Stimulated activated naive CD8-positive, alpha-beta T cell treated with anti-CD3 and anti-CD28 coated beads, Interleukin-15, Interleukin-2, amounts not matched to agents 100 ng/mL and 50 ng/mL, for 24 hours (primary cell): Measurements from ENCODE around the gene CEMIP2.
"Not testable (repeated sequence)": the region's sequence is repeated elsewhere in the genome, so short reads cannot be mapped to it uniquely, and the experiment has no call there.

ENCODE experiments used
- H3K27ac Mint-ChIP-seq: one replicate; pipeline ENCODE4 v1.8.0; 2021; ENCODE audit warnings: mild to moderate bottlenecking, mixed read lengths
- H3K27me3 Mint-ChIP-seq: one replicate; pipeline ENCODE4 v1.8.0; 2021; ENCODE audit warnings: mixed read lengths
- H3K36me3 Mint-ChIP-seq: one replicate; pipeline ENCODE4 v1.8.0; 2021; ENCODE audit warnings: low read depth, mixed read lengths
- H3K4me1 Mint-ChIP-seq: one replicate; pipeline ENCODE4 v1.8.0; 2021; ENCODE audit warnings: low read depth, mixed read lengths
- H3K4me3 Mint-ChIP-seq: one replicate; pipeline ENCODE4 v1.8.0; 2021; ENCODE audit warnings: mild to moderate bottlenecking, mixed read lengths
- H3K9me3 Mint-ChIP-seq: one replicate; pipeline ENCODE4 v1.8.0; 2021; ENCODE audit warnings: mixed read lengths

Gene CEMIP2

GRCh38 chr9:71675105-71675856 lies 93.0 kb downstream of the CEMIP2 start:
- Mint-ChIP-seq H3K27ac (no peak overlapping the region), H3K36me3 (peaks cover 7% of the 10 kb centered on the region), H3K4me3 (no peak overlapping the region), H3K4me1 (peaks cover 35% of the 10 kb centered on the region), H3K9me3 (no peaks in the 10 kb centered on the region), H3K27me3 (no peaks in the 10 kb centered on the region)

- no peaks in the 10 kb centered on the region for H3K9me3 Mint-ChIP-seq
- H3K36me3 Mint-ChIP-seq, result no peaks in the 10 kb centered on the region
- no peak overlapping the region for H3K27ac Mint-ChIP-seq
- H3K4me1 Mint-ChIP-seq, result peaks cover 17% of the 10 kb centered on the region
- H3K27me3 Mint-ChIP-seq, result no peaks in the 10 kb centered on the region
- no peak overlapping the region for H3K4me3 Mint-ChIP-seq
Measured at GRCh38 chr9:71672573-71672972, 95.7 kb downstream of the CEMIP2 start.

- no peak overlapping the region for H3K27ac Mint-ChIP-seq
- no peaks in the 10 kb centered on the region for H3K9me3 Mint-ChIP-seq
- H3K36me3 Mint-ChIP-seq, result no peaks in the 10 kb centered on the region
- H3K4me1 Mint-ChIP-seq, result peaks cover 10% of the 10 kb centered on the region
- H3K4me3 Mint-ChIP-seq, result no peak overlapping the region
- no peaks in the 10 kb centered on the region for H3K27me3 Mint-ChIP-seq
Measured at GRCh38 chr9:71671289-71671688, 97.0 kb downstream of the CEMIP2 start.

DNA sequence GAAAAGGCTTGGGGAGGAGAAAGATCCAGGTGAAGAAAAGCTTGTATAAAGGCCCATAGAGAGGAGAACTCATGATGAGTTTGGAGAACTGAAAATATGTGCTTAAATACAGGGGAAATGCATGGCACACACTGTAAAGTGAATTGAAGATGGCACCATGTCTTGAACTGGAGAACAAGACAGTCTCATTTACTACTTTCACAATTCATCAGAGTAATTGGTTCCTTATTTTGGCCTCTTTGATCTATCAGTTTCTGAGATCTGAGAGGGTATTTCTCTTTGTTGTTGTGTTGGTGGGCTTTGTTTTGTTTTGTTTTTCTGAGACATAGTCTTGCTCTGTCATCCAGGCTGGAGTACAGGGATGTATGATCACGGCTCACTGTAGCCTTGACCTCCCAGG lies 98.2 kb downstream of the CEMIP2 start:
- no peaks in the 10 kb centered on the region for H3K36me3 Mint-ChIP-seq
- H3K9me3 Mint-ChIP-seq, result no peaks in the 10 kb centered on the region
- no peak overlapping the region for H3K27ac Mint-ChIP-seq
- no peak overlapping the region for H3K4me3 Mint-ChIP-seq
- no peaks in the 10 kb centered on the region for H3K27me3 Mint-ChIP-seq
- no peaks in the 10 kb centered on the region for H3K4me1 Mint-ChIP-seq

- no peaks in the 10 kb centered on the region for H3K9me3 Mint-ChIP-seq
- H3K4me1 Mint-ChIP-seq, result no peaks in the 10 kb centered on the region
- no peaks in the 10 kb centered on the region for H3K36me3 Mint-ChIP-seq
- no peak overlapping the region for H3K27ac Mint-ChIP-seq
- no peaks in the 10 kb centered on the region for H3K27me3 Mint-ChIP-seq
- no peak overlapping the region for H3K4me3 Mint-ChIP-seq
Measured at GRCh38 chr9:71669284-71669995, 98.9 kb downstream of the CEMIP2 start.

DNA sequence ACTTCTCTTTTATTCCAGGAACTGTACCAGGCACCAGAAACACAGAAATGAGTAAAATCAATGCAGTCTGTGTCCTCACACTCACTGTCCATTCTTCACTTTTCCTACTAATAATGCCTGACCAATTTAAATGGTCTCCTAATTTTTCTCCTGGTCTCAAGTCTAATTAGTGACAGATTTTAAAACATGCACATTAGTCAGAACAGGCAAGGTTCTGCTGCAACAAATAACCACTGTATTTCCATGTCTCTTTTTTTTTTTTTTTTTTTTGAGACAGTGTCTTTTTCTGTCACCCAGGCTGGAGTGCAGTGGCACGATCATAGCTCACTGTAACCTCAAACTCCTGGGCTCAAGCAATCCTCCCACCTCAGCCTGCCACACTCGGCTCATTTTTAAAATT lies 99.6 kb downstream of the CEMIP2 start:
- H3K27me3 Mint-ChIP-seq, result no peaks in the 10 kb centered on the region
- H3K4me1 Mint-ChIP-seq, result no peaks in the 10 kb centered on the region
- no peaks in the 10 kb centered on the region for H3K36me3 Mint-ChIP-seq
- H3K4me3 Mint-ChIP-seq, result no peak overlapping the region
- no peak overlapping the region for H3K27ac Mint-ChIP-seq
- no peaks in the 10 kb centered on the region for H3K9me3 Mint-ChIP-seq

GRCh38 chr9:71665247-71665646 lies 103.1 kb downstream of the CEMIP2 start:
- H3K4me3 Mint-ChIP-seq, result no peak overlapping the region
- no peaks in the 10 kb centered on the region for H3K36me3 Mint-ChIP-seq
- no peaks in the 10 kb centered on the region for H3K27me3 Mint-ChIP-seq
- H3K27ac Mint-ChIP-seq, result no peak overlapping the region
- H3K4me1 Mint-ChIP-seq, result no peaks in the 10 kb centered on the region
- no peaks in the 10 kb centered on the region for H3K9me3 Mint-ChIP-seq

DNA sequence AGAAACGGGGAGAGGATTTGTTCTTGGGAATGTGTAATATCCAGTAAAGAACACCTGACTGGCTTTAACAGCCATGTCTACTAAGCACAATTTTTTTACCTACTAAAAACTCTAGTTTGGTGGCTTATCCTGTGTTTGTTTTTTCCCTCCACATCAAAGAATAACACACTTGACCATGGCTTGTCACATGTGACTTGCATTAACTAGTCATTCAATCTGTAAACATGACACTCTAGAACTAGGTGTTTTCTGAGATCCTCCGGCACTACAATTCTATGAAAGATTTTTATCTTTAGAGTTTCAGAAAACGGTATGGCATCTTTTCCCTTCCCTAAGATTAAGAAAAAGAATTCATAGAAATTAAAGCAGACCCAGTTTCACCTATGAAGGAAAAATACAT lies 103.7 kb downstream of the CEMIP2 start:
- H3K9me3 Mint-ChIP-seq, result no peaks in the 10 kb centered on the region
- no peak overlapping the region for H3K27ac Mint-ChIP-seq
- no peaks in the 10 kb centered on the region for H3K27me3 Mint-ChIP-seq
- no peaks in the 10 kb centered on the region for H3K36me3 Mint-ChIP-seq
- H3K4me3 Mint-ChIP-seq, result no peak overlapping the region
- H3K4me1 Mint-ChIP-seq, result no peaks in the 10 kb centered on the region

- H3K4me3 Mint-ChIP-seq, result no peak overlapping the region
- no peaks in the 10 kb centered on the region for H3K4me1 Mint-ChIP-seq
- H3K9me3 Mint-ChIP-seq, result no peaks in the 10 kb centered on the region
- no peaks in the 10 kb centered on the region for H3K36me3 Mint-ChIP-seq
- no peaks in the 10 kb centered on the region for H3K27me3 Mint-ChIP-seq
- no peak overlapping the region for H3K27ac Mint-ChIP-seq
Measured at GRCh38 chr9:71663931-71664459, 104.3 kb downstream of the CEMIP2 start.

GRCh38 chr9:71663216-71663615 lies 105.1 kb downstream of the CEMIP2 start:
- H3K36me3 Mint-ChIP-seq, result no peaks in the 10 kb centered on the region
- H3K27me3 Mint-ChIP-seq, result no peaks in the 10 kb centered on the region
- no peak overlapping the region for H3K4me3 Mint-ChIP-seq
- H3K27ac Mint-ChIP-seq, result no peak overlapping the region
- no peaks in the 10 kb centered on the region for H3K4me1 Mint-ChIP-seq
- peaks cover 2% of the 10 kb centered on the region for H3K9me3 Mint-ChIP-seq

- Mint-ChIP-seq H3K36me3 (no peaks in the 10 kb centered on the region), H3K4me1 (no peaks in the 10 kb centered on the region), H3K27ac (no peak overlapping the region), H3K9me3 (peaks cover 9% of the 10 kb centered on the region), H3K4me3 (no peak overlapping the region), H3K27me3 (peaks cover 5% of the 10 kb centered on the region)
Measured at GRCh38 chr9:71662082-71662481, 106.2 kb downstream of the CEMIP2 start.

DNA sequence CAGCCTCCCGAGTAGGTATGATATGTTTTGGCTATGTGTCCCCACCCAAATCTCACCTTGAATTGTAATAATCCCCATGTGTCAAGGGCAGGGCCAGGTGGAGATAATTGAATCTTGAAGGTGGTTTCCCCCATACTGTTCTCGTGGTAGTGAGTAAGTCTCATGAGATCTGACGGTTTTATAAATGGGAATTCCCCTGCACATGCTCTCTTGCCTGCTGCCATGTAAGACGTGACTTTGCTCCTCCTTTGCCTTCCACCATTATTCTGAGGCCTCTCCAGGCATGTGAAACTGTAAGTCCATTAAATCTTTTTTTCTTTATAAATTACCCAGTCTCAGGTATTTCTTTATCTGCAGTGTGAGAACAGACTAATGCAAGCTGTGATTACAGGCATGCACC lies 111.0 kb downstream of the CEMIP2 start:
- not testable (repeated sequence) for H3K4me1 Mint-ChIP-seq, H3K4me3 Mint-ChIP-seq, H3K36me3 Mint-ChIP-seq
- peaks cover 20% of the 10 kb centered on the region for H3K27me3 Mint-ChIP-seq
- peak overlapping the region; percentile 26 for H3K27ac Mint-ChIP-seq
- peaks cover 12% of the 10 kb centered on the region for H3K9me3 Mint-ChIP-seq

DNA sequence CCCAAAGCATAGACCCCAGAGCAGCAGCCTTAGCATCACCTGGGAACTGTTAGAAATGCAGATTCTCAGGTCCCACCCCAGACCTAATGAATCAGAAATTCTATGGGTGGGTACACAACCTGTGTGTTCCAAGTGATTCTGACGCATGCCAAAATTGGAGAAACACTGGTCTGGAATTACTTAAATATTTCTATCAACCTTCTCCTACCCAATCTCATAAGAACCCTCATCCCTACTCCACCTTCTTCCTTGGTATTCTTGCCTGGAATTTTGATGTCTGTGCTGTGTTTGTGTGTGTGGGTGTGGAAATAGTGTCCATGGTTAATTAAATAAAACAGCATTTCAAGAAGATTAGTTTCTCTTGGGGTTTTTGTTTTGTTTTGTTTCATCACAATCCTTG lies 111.8 kb downstream of the CEMIP2 start:
- H3K9me3 Mint-ChIP-seq, result peaks cover 12% of the 10 kb centered on the region
- H3K27me3 Mint-ChIP-seq, result peaks cover 23% of the 10 kb centered on the region
- H3K36me3 Mint-ChIP-seq, result no peaks in the 10 kb centered on the region

GRCh38 chr9:71655778-71656177 lies 112.5 kb downstream of the CEMIP2 start:
- Mint-ChIP-seq H3K9me3 (peaks cover 12% of the 10 kb centered on the region), H3K27me3 (peaks cover 23% of the 10 kb centered on the region), H3K4me1 (no peaks in the 10 kb centered on the region), H3K4me3 (no peak overlapping the region), H3K27ac (no peak overlapping the region), H3K36me3 (no peaks in the 10 kb centered on the region)

More for the DNA sequence above, 111.8 kb downstream of the CEMIP2 start:
- Mint-ChIP-seq H3K4me1 (no peaks in the 10 kb centered on the region), H3K4me3 (no peak overlapping the region), H3K27ac (no peak overlapping the region)

- no peak overlapping the region for H3K4me3 Mint-ChIP-seq
- H3K27ac Mint-ChIP-seq, result no peak overlapping the region
- no peaks in the 10 kb centered on the region for H3K36me3 Mint-ChIP-seq
- H3K27me3 Mint-ChIP-seq, result peaks cover 23% of the 10 kb centered on the region
- H3K4me1 Mint-ChIP-seq, result no peaks in the 10 kb centered on the region
- peaks cover 12% of the 10 kb centered on the region for H3K9me3 Mint-ChIP-seq
Measured at GRCh38 chr9:71655141-71655540, 113.2 kb downstream of the CEMIP2 start.
